Glutamatergic neuron (in vitro differentiated cells): ENCODE measurements around the gene NF1. TPM values are rescaled to one million over a fixed set of nuclear protein-coding genes. Genes with fewer than 3 reads are reported as not detected.

Experiments used
- DNase-seq: peaks from one replicate; pipeline ENCODE4 v3.0.0; 2022
- H3K27ac Mint-ChIP-seq: one replicate; pipeline ENCODE4 v1.8.0; 2020; ENCODE audit warnings: mild to moderate bottlenecking, mixed read lengths, inconsistent platforms; ENCODE audit not compliant: unreplicated experiment
- H3K27me3 Mint-ChIP-seq: one replicate; pipeline ENCODE4 v1.8.0; 2020; ENCODE audit warnings: mild to moderate bottlenecking, moderate library complexity, mixed read lengths, inconsistent platforms; ENCODE audit not compliant: unreplicated experiment
- H3K36me3 Mint-ChIP-seq: one replicate; pipeline ENCODE4 v1.8.0; 2020; ENCODE audit warnings: mild to moderate bottlenecking, mixed read lengths, inconsistent platforms; ENCODE audit not compliant: unreplicated experiment
- H3K4me1 Mint-ChIP-seq: one replicate; pipeline ENCODE4 v1.8.0; 2020; ENCODE audit warnings: mild to moderate bottlenecking, low read depth, mixed read lengths, inconsistent platforms; ENCODE audit not compliant: unreplicated experiment
- H3K4me3 Mint-ChIP-seq: one replicate; pipeline ENCODE4 v1.8.0; 2020; ENCODE audit warnings: mild to moderate bottlenecking, mixed read lengths, inconsistent platforms; ENCODE audit not compliant: unreplicated experiment
- H3K9me3 Mint-ChIP-seq: one replicate; pipeline ENCODE4 v1.8.0; 2020; ENCODE audit warnings: mild to moderate bottlenecking, moderate library complexity, mixed read lengths, inconsistent platforms; ENCODE audit not compliant: unreplicated experiment
- CTCF ChIP-seq: fragments of 200-600 bp; sonication (generic); IDR thresholded peaks from one replicate; pipeline ENCODE4 v1.5.0; 2021; ENCODE audit not compliant: partially characterized antibody, unreplicated experiment
- total RNA-seq: library from RNA; stranded (reverse); fragmentation: NEBNext Ultra II Directional; extraction: Animal tissue kit (Norgen Biotek cat#: 25700); gene quantifications from one replicate; pipeline ENCODE4 v1.2.1, GENCODE V29; 2021; ENCODE audit not compliant: unreplicated experiment

The NF1 gene
- total RNA-seq, 1 donor from 2014 or later = 87.6 TPM

GRCh38 chr17:31388770-31389656 is 294.2 kb downstream of the NF1 start:
- Mint-ChIP-seq H3K4me1 (peaks cover 12% of the 10 kb centered on the region), H3K27ac (no peak overlapping the region), H3K27me3 (peaks cover 7% of the 10 kb centered on the region), H3K4me3 (no peak overlapping the region), H3K9me3 (peaks cover 9% of the 10 kb centered on the region), H3K36me3 (no peaks in the 10 kb centered on the region)
- peak; percentile 76 for DNase-seq
- TF ChIP-seq CTCF = peak; percentile 83

- Mint-ChIP-seq H3K4me1 (peaks cover 17% of the 10 kb centered on the region), H3K9me3 (peaks cover 7% of the 10 kb centered on the region), H3K27ac (no peak overlapping the region), H3K27me3 (peaks cover 7% of the 10 kb centered on the region), H3K36me3 (no peaks in the 10 kb centered on the region), H3K4me3 (peak overlapping the region; percentile 57)
- DNase-seq = no peak
- TF ChIP-seq CTCF = peak; percentile 38
These were observed 295.0 kb downstream of the NF1 start for GRCh38 chr17:31389657-31390381.

- Mint-ChIP-seq H3K27ac (no peak overlapping the region), H3K36me3 (no peaks in the 10 kb centered on the region), H3K27me3 (peaks cover 7% of the 10 kb centered on the region), H3K4me1 (peaks cover 20% of the 10 kb centered on the region), H3K4me3 (peak overlapping the region; percentile 57), H3K9me3 (peaks cover 10% of the 10 kb centered on the region)
- no peak for TF ChIP-seq CTCF
- DNase-seq = no peak
These were observed 295.6 kb downstream of the NF1 start for GRCh38 chr17:31390426-31390747.

- Mint-ChIP-seq H3K27me3 (peaks cover 7% of the 10 kb centered on the region), H3K27ac (peak overlapping the region; percentile 55), H3K36me3 (no peaks in the 10 kb centered on the region), H3K4me1 (peaks cover 20% of the 10 kb centered on the region), H3K9me3 (peaks cover 10% of the 10 kb centered on the region), H3K4me3 (peak overlapping the region; percentile 73)
- DNase-seq = no peak
- TF ChIP-seq CTCF = no peak
These were observed 296.1 kb downstream of the NF1 start for GRCh38 chr17:31390748-31391495.
